ENCODE data around the gene STAB1.
A peak's percentile ranks its signal among the peaks of the same experiment; 100 is the strongest.

STAB1 gene

GRCh38 chr3:52494886-52495495, at the start of gene STAB1:
Gene STAB1 (plus strand): TSS chr3:52495338. CDS start chr3:52495414, 76 bp downstream.
- no peak for DNase-seq

DNA sequence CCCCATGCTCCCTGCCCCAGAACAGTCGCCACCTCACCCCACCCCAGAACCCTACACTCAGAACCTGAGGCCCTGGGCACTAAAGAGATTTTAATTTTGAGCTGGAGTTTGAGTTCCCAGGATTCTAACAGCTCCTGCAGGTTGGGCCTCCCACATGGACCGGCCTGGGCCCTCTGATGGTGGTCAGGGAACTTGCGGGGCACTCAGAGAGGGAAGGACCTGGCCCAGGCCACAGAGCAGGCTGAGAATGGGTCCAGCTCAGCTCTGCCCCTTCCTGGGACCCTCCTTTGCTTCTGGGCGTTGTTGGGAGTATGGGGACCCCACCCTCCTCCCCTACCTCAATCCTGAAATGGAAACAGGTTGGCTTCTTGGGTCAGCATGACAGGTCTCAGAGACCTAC, 49.1 kb upstream of the STAB1 start:
- no peak for DNase-seq

DNA sequence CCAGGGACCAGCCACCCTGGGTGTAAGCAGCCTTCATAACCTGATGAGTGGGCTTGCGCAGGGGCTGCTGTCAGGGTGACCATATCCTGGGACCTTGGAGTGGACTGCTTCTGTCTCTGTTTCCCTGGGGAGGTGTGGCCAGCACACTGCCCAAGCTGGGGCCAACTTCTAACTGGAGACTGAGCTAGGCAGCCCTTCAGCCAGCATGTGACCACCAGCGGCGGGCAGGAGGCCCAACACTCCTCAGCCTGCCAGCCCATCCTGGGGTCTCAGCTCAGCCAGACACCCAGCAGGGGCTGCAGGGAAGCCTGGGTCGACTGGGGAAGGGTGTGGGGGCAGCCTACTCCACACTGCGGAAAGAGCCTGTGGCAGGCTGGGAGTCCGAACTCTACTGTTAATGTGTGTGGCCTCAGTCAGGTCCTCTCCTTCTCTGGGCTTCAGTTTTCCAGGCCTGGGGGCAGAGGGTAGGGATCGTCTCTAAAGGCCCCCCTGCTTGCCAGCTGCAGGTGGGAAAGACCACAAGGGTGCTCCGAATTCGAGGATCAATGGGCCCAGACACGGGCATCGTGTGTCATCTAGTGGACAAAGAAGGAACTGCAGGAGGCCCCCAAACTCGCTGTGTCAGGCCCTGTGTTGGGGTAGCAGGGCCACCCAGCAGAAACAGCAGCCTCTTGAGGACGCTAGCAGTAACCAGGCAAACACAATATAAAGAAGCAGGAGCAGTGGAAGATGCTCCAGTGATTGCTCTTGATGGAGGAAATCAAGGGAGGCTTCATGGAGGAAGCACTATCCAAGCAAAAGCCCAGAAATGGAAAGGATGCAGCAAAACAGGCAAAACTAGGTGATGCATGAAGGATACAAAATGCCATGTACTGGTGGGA, 48.3 kb upstream of the STAB1 start:
- DNase-seq, result peak; percentile 36

DNA sequence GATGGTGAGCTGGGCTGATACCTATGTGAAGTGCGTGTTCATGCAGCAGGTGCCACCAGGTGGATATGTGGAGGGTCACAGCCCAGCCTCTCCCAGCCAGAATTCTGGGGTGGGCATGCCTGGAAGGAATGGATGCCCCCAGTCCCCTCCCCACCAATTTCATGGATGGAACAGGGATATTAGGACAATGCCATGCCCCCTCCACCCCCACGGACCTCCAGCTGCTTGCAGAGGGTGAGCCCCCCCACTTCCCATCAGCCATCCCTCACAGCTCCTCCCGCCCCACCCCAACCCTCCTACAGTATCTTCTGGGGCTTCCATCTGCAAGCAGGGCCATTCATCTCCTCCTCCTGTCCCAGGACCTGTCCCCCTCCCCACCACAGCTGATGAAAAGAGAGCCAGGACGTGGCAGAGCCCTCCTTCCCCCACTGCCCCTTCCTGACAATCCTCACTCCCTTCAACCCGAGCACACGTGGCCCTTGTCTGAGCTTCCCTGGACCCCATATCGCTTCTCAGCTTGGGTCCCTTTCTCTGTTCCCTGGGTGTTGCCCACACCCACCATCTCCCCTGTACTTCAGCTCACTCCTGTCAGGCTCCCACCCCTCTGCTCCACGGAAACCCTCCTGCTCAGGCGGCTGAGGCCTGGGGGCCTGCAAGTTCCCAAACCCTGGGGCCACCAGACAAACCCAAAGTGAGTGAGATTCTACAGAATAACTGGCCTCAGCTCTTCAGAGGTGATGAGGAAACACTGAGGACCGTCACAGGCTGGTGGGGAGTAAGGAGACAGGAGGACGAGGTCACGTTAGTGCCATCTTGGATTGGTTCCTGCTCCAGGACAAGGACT, 47.4 kb upstream of the STAB1 start:
- no peak for DNase-seq

DNA sequence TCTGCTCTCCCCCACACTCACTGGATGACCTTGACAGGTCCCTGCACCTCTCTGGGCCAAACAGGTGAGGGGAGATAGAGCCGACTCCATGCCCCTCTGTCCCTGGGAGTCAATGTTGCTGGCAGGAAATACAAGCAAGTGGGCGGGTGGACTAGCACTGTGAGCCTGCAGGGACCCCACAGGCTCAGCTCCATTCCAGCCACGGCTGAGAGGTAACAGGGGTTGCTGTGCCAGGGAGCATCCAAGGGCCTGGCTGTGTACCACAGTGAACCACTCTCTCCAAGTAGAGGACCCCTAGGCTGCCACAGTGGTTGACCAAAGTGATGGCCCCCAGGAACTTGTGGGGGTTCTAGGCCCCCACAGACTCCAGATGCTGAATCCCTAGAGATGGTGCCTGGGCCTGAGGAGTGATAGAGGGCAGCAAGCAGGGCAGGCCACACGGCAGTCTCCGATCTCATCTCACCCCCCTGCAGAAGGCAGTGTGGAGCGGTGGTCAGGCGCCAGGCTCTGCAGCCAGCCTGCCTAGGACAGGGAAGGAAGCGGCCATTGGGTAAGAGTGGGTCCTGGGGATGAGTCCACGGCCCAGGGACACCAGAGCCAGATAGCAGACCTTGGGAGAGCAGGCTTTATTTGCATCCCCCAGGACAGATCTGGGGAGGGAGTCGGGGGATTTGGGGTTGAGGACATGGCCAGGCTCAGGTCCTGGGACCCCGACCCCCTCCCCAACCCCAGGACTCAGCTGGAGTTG, 44.5 kb upstream of the STAB1 start:
- no peak for DNase-seq

- no peak for DNase-seq
These were observed 43.7 kb upstream of the STAB1 start for GRCh38 chr3:52451237-52452083.

GRCh38 chr3:52452126-52452525, 43.0 kb upstream of the STAB1 start:
- DNase-seq, result no peak

- DNase-seq, result no peak
These were observed 42.4 kb upstream of the STAB1 start for GRCh38 chr3:52452570-52453221.

DNA sequence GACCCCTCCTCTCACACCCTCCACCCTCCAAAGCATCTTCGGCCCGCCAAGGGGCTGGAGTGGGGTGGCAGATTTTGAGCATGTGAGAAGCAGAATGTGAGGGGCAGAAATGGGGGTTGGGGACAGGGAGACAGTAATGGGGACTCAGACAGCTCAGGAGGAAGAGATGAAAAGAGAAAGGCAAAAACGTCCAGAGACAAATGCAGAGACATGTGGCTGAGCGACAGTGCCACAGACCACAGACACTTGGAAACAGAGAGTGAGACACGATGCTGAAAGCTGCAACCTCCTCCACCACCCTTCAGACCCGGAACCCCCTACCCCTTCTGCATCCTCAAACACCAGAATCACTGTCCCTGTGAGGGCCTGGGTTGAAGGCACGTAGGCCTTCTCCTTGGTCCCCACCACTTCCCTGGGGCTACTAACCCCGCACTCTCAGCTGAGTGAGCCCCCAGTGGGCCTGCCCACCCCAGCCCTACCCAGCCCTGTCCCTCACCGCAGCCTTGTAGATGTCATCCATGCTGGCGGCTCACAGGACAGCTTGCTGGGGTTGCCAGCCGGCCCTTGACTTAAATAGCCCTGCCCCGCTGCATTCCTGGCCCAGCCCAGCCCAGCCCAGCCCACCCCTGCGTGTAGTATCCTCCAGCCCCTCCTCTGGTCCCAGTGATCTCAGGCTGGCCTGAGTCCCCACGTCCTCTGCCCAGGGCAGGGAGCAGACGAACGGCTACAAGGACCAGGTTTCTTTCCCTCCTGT, 41.5 kb upstream of the STAB1 start, which contains the start of gene TNNC1:
TSS of gene TNNC1 (minus strand) at position 546 of the 754 bp plus-strand sequence. CDS start at position 520, 26 bp downstream.
- no peak for DNase-seq

- no peak for DNase-seq
These were observed 40.7 kb upstream of the STAB1 start for GRCh38 chr3:52454250-52454937.

DNA sequence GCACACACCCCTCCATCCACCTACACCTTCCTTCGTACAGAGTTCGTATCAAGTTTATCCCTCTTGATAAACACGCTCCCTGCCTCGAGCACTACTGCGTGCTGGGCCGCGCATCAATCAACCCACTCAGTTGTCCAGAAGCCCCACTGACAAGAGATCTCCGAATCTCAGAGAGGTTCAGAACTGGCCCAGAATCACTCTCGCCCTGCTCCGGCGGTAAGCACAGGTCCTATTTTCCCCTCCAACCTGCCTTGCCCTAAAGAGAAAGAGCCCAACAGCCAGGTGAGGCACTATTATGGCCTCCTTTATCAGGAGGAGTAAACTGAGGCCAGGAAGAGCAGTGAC, 40.2 kb upstream of the STAB1 start:
- DNase-seq, result no peak

GRCh38 chr3:52455283-52456168, 39.6 kb upstream of the STAB1 start, which contains the start of gene NISCH:
Gene NISCH (plus strand): TSS chr3:52455604. CDS start chr3:52455642, 38 bp downstream.
- peak; percentile 77 for DNase-seq

DNA sequence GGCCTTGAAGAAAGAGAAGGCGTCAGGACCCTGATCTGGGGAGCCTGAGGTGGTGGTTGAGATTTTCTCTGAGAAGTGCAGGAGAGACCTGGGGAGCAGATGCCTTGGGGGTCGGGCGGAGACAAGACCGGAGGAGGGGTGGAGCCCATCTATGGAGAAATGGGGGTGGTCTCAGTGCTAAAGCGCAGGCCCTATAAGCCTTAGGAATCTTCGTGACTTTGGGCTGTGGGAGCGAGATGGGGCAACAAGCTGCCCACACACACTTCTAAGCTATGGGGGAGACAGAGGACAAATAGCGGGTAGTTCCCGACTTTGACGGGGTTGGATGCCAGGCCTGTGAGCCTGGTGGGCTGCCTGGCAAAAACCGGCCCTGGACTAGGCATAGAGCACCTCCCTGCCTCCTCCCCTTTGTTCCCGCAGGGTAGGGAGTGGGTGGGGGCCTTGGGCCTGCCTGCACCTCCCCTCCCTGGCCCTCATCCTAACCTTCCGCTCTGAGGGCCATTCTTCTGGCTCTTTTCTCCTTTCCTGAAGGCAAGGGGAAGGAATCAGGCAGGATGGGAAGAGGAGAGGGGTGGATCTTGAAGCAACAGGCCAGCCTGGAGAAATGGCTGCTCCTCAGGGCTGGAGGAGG, 38.9 kb upstream of the STAB1 start:
- DNase-seq, result no peak

DNA sequence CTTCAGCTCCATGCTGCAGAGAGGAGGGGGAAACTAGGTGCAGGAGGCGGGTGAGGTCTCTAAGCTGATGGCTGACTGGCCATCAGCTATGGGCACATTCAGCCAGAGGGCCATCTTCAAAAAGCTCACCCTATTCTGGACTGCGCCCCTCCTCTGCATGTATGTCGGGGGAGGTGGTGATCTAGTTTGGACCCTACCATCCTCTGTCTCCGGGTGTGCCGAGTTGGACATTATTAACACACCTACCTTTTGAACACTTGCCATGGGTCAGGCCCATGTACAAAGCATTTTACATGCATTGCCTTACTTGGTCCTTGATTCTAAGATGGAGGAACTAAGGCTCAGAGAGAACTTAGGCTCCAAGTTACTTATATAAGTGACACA, 38.3 kb upstream of the STAB1 start:
- no peak for DNase-seq

- DNase-seq, result no peak
These were observed 36.9 kb upstream of the STAB1 start for GRCh38 chr3:52458031-52458760.

- DNase-seq, result no peak
These were observed 36.2 kb upstream of the STAB1 start for GRCh38 chr3:52458770-52459545.

- no peak for DNase-seq
These were observed 33.3 kb upstream of the STAB1 start for GRCh38 chr3:52461874-52462273.
